OCI-LY7 (cell line): Measurements from ENCODE around the gene CCDC88B. TPM values are rescaled to one million over a fixed set of nuclear protein-coding genes. Genes with fewer than 3 reads are reported as not detected.

Experiments used
- BruUV-seq: library from RNA; stranded (reverse); fragments of 400-500 nt; replicated peaks from 2 replicates; lab custom pipeline; 2021; lab: Mats Ljungman, UMichigan
- CTCF ChIA-PET: fragments of 300-600 bp; sonication (Branson Sonifier 250); formaldehyde crosslinking; loops from one replicate; lab custom pipeline; 2022; ENCODE audit warnings: antibody characterized with exemption; ENCODE audit not compliant: unreplicated experiment; lab: Charles Lee
- POLR2A ChIA-PET: fragments of 300-600 bp; sonication (Branson Sonifier 250); formaldehyde crosslinking; loops from one replicate; lab custom pipeline; 2022; ENCODE audit warnings: antibody characterized with exemption; lab: Charles Lee
- DNase-seq: peaks from one replicate; pipeline ENCODE4 v3.0.0-alpha.2; 2015; ENCODE audit warnings: low spot score
- H2AFZ ChIP-seq: fragments of 200-600 bp; sonication (generic), shearing (Covaris generic); 2 replicates; pipeline ENCODE4 v1.6.1; 2014; ENCODE audit warnings: mild to moderate bottlenecking, antibody characterized with exemption, low read length, moderate library complexity
- H3K27ac ChIP-seq: fragments of 200-600 bp; sonication (generic); 2 replicates; pipeline ENCODE4 v1.5.1; 2014; ENCODE audit warnings: mixed run types, low read depth, mild to moderate bottlenecking, moderate library complexity, low read length, inconsistent platforms; ENCODE audit not compliant: poor library complexity, severe bottlenecking
- H3K36me3 ChIP-seq: fragments of 200-600 bp; sonication (generic); 2 replicates; pipeline ENCODE4 v1.6.1; 2014; ENCODE audit warnings: mild to moderate bottlenecking, antibody characterized with exemption, low read length, moderate library complexity, mixed read lengths; ENCODE audit not compliant: insufficient read depth
- H3K4me1 ChIP-seq: fragments of 200-600 bp; sonication (generic); 2 replicates; pipeline ENCODE4 v1.5.1; 2014; ENCODE audit warnings: mild to moderate bottlenecking, low read length; ENCODE audit not compliant: insufficient read depth, poor library complexity, severe bottlenecking
- H3K4me2 ChIP-seq: fragments of 200-600 bp; sonication (generic); 2 replicates; pipeline ENCODE4 v1.6.1; 2014; ENCODE audit warnings: mild to moderate bottlenecking, low read length
- H3K4me3 ChIP-seq: fragments of 200-600 bp; sonication (generic); 2 replicates; pipeline ENCODE4 v1.5.1; 2014; ENCODE audit warnings: mild to moderate bottlenecking, low read depth, low read length; ENCODE audit not compliant: poor library complexity, severe bottlenecking
- H3K79me2 ChIP-seq: fragments of 200-600 bp; sonication (generic); 2 replicates; pipeline ENCODE4 v1.6.1; 2016; ENCODE audit warnings: low read depth, mild to moderate bottlenecking, low read length, moderate library complexity, mixed read lengths; ENCODE audit not compliant: insufficient read depth
- H3K9me2 ChIP-seq: fragments of 200-600 bp; sonication (generic); 2 replicates; pipeline ENCODE4 v1.6.1; 2016; ENCODE audit warnings: mild to moderate bottlenecking, low read length, mixed read lengths; ENCODE audit not compliant: insufficient read depth
- H3K9me3 ChIP-seq: fragments of 200-600 bp; sonication (generic); 2 replicates; pipeline ENCODE4 v1.6.1; 2014; ENCODE audit warnings: mild to moderate bottlenecking, mixed run types, low read length, mixed read lengths
- H4K20me1 ChIP-seq: fragments of 200-600 bp; sonication (generic); 2 replicates; pipeline ENCODE4 v1.6.1; 2014; ENCODE audit warnings: mild to moderate bottlenecking, antibody characterized with exemption, low read length, moderate library complexity, mixed read lengths; ENCODE audit not compliant: insufficient read depth
- CTCF ChIP-seq: fragments of 200-600 bp; sonication (generic); conservative IDR thresholded peaks from 2 replicates; pipeline ENCODE4 v1.5.1; 2014; ENCODE audit warnings: mild to moderate bottlenecking, antibody characterized with exemption, low read length, moderate library complexity, mixed read lengths
- EZH2phosphoT487 ChIP-seq: fragments of 200-600 bp; sonication (generic); IDR thresholded peaks from 2 replicates; pipeline ENCODE4 v1.6.1; 2018; ENCODE audit warnings: low read depth, borderline replicate concordance, mild to moderate bottlenecking, mixed run types, antibody characterized with exemption, low read length, moderate library complexity, mixed read lengths
- intact Hi-C: fragments of 100-400 bp; cut with micrococcal nuclease; formaldehyde crosslinking; loops from one replicate; pipeline ENCODE4 v1.10.0; 2022; ENCODE audit not compliant: unreplicated experiment
- total RNA-seq, 2 experiments: library from RNA; depleted of rRNA in 1 of 2; stranded (reverse); fragments of >200 nt in 1 of 2; shearing (Covaris generic) in 1 of 2; gene quantifications; 2 replicates each; pipeline ENCODE4 v1.2.3, GENCODE V29; 2014 to 2022

CCDC88B gene
- total RNA-seq, 2 experiments from 2014 or later: 40.7 to 67.2 TPM

- POLR2A ChIA-PET: no interaction called here
- Histone ChIP-seq H3K4me3 (no peak overlapping the region), H3K9me3 (no peaks in the 10 kb centered on the region), H3K4me1 (peaks cover 21% of the 10 kb centered on the region), H3K4me2 (no peak overlapping the region), H3K36me3 (peaks cover 29% of the 10 kb centered on the region), H3K27ac (no peak overlapping the region), H2AFZ (no peak overlapping the region), H4K20me1 (no peaks in the 10 kb centered on the region), H3K79me2 (peaks cover under 1% of the 10 kb centered on the region; the same call in 1 of the 2 replicates), H3K9me2 (no peaks in the 10 kb centered on the region)
- no TSS peak for BruUV-seq
- DNase-seq: no peak
- CTCF ChIA-PET: no interaction called here
- TF ChIP-seq CTCF (no peak), EZH2phosphoT487 (no peak)
- intact Hi-C loops: no loop called here
Measured at GRCh38 chr11:64344787-64345186, 4.8 kb downstream of the CCDC88B start.

GRCh38 chr11:64347193-64347867 lies 7.3 kb downstream of the CCDC88B start:
- Histone ChIP-seq H3K9me2 (no peaks in the 10 kb centered on the region), H3K4me3 (no peak overlapping the region), H2AFZ (no peak overlapping the region), H3K9me3 (no peaks in the 10 kb centered on the region), H3K4me2 (no peak overlapping the region), H3K4me1 (peaks cover 4% of the 10 kb centered on the region), H3K27ac (no peak overlapping the region), H4K20me1 (no peaks in the 10 kb centered on the region), H3K36me3 (peaks cover 29% of the 10 kb centered on the region), H3K79me2 (no peaks in the 10 kb centered on the region)
- no peak for DNase-seq
- CTCF ChIA-PET: no interaction called here
- no TSS peak for BruUV-seq
- TF ChIP-seq EZH2phosphoT487 (no peak), CTCF (no peak)
- intact Hi-C loops: no loop called here
- POLR2A ChIA-PET: no interaction called here

- BruUV-seq: no TSS peak
- H3K4me2 ChIP-seq: no peak overlapping the region
- POLR2A ChIA-PET: interaction anchor here (1.1 kb wide), 1 partner anchor 30 kb away, joined by 3 read pairs; the partner anchor contains the start of gene PRDX5
Measured at GRCh38 chr11:64348383-64349024, 8.5 kb downstream of the CCDC88B start.

More at GRCh38 chr11:64348383-64349024, 8.5 kb downstream of the CCDC88B start:
- Histone ChIP-seq H3K9me2 (no peaks in the 10 kb centered on the region), H4K20me1 (no peaks in the 10 kb centered on the region), H3K36me3 (peaks cover 26% of the 10 kb centered on the region), H3K9me3 (no peaks in the 10 kb centered on the region), H3K79me2 (no peaks in the 10 kb centered on the region), H2AFZ (no peak overlapping the region), H3K4me1 (no peaks in the 10 kb centered on the region), H3K4me3 (no peak overlapping the region), H3K27ac (no peak overlapping the region)
- peak; percentile 22 for DNase-seq
- CTCF ChIA-PET: interaction anchor here (1.1 kb wide), 1 partner anchor 31 kb away, joined by 4 read pairs; the partner anchor contains the start of genes PRDX5 and TRMT112
- TF ChIP-seq EZH2phosphoT487 (no peak), CTCF (no peak)
- intact Hi-C loops: no loop called here
